Limb (tissue), 2 donors: ENCODE results near the gene ZNF554.
A peak's percentile ranks its signal among the peaks of the same experiment; 100 is the strongest.

Experiments used
- DNase-seq, 2 donors: peaks; one replicate each; pipeline ENCODE4 v3.0.0-alpha.2; 2016; ENCODE audit errors: extremely low spot score in 2 of 2

Gene ZNF554

GRCh38 chr19:2819540-2820111, at the start of gene ZNF554:
Gene ZNF554, plus strand, starts transcription at chr19:2819868. Its CDS starts 204 bp downstream, at chr19:2820072.
- peak; percentile 96 to 99 for DNase-seq

- peak in 1 of 2 donors; percentile 47 for DNase-seq
Measured at GRCh38 chr19:2770055-2771013, 49.3 kb upstream of the ZNF554 start.

GRCh38 chr19:2771786-2772674, 47.6 kb upstream of the ZNF554 start:
- DNase-seq, result peak in 1 of 2 donors; percentile 7

GRCh38 chr19:2774083-2774679, 45.5 kb upstream of the ZNF554 start:
- no peak for DNase-seq

DNA sequence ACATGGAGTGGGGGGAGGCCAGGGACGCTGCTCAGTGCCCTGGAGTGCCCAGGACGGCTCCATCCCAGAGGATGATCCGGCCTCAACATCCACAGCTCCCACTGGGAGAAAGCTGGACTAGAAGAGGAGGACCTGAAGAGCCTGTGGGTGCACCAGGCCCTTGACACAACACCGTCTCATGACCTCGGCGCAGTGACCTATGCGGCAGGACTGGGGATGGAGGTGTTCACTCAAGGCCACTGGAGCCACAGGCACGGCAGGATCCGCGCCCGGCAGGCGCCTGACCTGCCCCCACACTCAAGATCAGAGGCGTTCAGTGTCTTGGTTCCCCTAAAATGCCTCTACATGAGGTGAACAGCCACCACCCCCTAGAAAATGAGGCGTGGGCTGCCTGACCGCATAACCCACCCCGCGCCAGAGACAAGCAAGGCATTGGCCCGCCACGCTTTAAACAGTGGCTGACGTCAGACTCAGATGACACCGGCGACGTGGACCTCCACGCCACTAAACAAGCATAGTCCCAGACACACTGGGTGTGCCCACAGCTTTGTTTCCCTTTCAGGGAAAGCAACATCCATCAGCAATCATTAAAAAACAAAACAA, 44.6 kb upstream of the ZNF554 start:
- no peak for DNase-seq

DNA sequence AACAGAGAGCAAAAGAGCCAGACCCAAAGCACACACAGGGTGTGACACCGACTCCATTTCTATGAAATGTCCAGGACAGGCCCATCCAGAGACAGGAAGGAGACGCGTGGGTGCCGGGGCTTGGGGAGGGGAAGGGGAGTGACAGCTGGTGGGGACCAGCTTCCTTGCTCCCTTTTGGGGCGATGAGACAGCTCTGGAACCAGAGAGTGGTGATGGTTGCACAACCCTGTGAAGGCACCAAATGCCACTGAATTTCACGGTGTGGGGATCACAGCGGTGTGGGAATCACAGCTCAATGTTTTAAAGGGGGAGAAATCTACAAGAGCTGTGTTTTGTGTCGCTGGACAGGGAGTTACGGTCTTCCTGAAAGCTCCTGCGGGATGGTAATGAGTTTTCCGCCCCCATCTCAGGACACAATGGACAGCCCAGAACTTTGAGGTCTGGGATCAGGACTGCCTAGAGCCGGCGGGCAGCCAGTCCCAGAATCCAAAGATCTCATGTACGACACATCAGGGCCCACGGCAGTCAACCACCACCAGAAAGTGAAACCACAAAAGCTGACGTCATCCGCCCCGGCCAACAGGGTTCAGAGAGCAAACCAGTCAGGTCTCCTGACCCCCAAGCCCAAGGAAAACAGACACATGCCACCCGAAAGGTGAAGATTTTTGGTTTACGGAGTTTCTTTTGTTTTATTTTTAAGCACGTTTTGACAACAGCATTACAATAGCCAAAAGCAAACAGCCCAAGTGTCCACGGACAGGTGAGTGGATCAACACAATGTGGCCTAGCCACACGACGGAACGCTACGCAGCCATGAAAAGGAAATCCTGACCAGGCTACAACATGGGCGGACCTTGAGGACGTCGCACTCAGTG, 43.9 kb upstream of the ZNF554 start:
- DNase-seq, result no peak

DNA sequence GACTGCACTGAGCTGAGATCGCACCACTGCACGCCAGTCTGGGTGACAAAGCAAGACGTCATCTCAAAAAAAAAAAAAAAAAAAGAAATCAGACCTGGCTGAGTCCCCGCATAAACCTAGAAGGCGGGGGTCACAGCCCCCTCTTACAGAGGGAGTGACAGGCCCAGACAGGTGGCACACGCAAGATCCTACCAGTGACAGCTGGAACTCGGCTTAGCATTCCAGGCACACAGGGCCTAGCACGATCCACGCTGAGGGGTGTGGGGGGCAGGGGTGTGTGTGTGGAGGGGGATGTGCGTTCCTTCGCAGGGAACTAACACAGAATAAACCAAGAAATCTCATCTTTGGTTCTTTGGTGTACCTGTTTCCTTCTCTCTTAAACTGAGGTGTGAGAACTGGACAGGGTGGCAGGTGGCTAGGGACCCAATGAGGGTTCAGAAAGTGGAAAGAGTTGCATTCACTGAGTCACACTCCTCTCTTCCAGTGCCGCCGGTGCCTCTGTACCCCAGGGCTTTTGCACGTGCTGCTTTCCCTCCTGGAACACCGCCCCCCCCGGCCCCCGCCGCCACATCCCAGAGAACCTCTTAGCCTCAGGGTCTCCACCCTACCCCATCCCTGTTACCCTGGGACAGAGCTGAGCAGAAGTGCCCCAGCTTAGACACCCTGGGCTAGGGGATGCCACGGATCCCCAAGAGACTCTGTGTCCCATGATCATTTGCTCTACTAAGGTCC, 41.5 kb upstream of the ZNF554 start:
- peak in 1 of 2 donors; percentile 23 for DNase-seq

DNA sequence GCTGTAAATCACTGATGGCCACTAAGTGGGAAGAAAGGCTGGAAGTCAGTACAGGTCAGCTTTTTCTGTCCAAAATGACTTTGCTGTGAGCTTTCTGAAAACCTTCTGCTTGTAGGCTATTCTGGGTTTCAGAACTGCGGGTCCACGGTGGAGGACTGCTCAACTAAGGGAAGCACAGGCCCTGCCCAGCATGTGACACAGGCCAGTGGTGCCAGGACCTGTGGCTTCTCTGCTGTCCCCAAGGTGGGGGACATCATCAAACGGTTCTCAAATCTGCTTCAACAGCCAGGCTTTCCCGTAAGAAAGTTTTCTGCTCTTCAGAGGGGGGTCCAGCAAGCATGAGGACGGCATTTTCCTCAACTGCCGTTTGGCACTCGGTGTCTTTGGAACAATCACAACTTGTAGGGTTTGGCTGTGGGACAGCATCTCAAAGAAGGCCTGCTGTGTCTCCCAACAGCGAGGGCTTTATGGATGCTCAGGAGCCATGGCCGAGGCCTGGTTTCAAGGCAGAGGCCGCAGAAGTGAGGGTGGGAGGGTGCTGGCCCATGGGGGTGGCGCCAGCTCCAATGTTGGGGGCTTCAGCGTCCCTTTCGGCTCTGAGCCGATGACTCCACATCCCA, 40.4 kb upstream of the ZNF554 start:
- DNase-seq, result no peak

DNA sequence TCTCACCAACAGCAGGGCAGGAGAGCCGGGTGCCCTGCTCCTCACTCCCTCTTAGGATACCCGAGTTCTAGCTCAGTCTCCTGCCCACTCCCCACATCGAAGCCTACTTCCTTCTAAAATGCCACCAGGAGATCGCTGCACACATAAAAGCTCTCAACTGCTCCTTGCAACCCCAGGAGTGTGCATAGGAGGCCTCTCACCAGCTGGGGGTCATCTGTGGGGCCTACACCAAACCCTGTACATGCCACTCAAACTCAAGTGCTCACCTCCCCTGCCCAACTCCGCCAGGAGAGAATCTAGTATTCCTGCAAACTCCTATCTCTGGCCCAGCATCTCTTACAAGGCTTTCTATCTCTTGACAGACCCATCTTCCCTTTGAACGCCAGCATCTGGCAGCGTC, 39.4 kb upstream of the ZNF554 start:
- no peak for DNase-seq

- DNase-seq, result no peak
Measured at GRCh38 chr19:2782329-2782935, 37.2 kb upstream of the ZNF554 start.

DNA sequence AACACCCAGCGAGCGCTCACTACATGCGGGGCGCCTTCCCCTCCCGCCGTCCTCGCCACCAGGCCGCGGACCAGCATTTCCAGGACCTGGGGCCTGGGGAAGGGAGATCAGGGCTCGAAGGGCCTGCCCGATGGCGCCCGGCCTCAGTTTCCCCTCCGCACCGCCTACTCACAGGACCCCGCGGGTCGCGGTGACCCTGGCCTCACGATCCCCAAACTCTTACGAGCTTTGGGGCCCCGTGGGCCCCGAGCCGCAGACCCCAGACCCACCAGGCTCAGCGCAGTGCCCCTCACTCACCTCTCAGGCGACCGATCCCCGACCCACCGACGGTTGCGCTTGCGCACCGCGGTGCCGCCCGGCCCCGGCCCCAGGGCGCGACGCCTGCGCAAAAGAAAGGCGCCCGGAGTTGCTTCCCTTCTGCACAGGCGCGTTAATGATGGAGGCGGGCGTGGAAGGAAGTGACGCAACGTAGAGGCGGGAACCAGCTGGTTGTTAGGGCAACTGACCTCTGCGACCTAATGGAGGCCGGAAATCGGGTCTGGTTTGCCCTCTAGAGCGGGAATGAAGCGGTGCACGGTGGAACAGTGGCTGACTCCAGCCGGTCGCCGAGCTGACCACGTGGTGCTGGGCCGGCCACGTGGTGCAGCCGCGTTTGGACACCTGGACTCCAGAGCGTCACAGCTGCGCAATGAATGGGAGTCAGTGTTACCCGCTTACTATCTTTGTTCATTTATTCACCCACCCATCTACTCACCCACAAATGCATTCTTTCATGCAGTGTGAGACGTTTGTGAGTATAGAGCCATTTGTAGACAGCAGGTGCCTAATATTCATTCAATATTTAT, 36.5 kb upstream of the ZNF554 start, which contains the start of gene SGTA:
SGTA (minus strand) TSS at position 338 of the 845 bp plus-strand sequence. CDS start 14,205 bp downstream, outside the sequence.
- DNase-seq, result peak; percentile 97 to 98

DNA sequence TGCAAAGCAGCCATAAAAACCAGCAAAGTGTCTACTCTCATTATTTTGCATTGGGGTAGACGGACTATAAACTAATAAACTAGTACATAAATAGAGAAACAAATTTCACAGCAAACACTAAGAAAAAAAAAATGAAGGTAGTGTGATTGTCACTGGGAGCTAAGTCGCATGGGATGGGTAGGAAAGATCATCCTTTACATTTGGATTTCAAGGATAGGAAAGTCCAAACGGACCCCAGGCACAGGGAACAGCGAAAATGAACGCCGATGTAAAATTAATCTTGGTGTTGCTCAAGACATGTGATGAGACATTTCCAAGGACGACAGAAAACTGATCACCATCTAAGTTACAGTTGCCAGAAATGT, 35.9 kb upstream of the ZNF554 start:
- DNase-seq, result no peak

- DNase-seq, result peak; percentile 98 to 99
Measured at GRCh38 chr19:2785244-2785997, 34.2 kb upstream of the ZNF554 start, which contains the start of gene THOP1. Gene THOP1, plus strand, starts transcription at chr19:2785503. Its CDS starts 160 bp downstream, at chr19:2785663.

DNA sequence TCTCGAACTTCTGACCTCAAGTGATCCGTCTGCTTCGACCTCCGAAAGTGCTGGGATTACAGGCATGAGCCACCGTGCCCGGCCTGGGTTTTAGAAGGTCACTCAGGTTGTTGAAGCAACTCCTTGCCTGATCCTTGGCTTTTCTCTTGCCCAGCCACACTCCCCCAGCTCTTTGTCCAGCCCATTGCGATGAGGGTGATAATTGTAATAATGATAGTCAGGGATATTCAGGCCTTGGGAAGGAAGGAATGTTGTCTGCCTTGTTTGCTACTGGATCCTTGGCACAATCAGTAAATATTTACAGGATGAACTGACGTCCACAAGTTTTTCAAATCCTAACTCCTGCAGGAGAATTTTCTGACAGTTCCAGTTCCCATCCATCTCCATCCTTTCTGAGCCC, 32.6 kb upstream of the ZNF554 start:
- DNase-seq, result no peak

DNA sequence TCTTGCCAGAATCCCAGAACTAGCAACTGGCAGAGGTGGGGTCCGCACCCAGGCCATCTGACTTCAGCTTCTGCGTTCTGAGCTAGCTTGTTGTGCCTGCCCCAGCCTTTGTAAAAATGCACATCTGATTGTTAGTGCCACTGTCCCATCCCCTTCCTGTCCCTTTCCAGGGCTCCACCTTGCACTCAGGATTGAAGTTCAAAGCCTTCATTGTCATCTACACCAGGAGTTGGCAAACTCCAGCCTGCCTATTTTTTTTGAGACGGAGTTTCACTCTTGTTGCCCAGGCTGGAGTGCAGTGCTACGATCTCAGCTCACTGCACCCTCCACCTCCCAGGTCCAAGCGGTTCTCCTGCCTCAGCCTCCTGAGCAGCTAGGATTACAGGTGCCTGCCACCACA, 31.4 kb upstream of the ZNF554 start:
- DNase-seq, result no peak

DNA sequence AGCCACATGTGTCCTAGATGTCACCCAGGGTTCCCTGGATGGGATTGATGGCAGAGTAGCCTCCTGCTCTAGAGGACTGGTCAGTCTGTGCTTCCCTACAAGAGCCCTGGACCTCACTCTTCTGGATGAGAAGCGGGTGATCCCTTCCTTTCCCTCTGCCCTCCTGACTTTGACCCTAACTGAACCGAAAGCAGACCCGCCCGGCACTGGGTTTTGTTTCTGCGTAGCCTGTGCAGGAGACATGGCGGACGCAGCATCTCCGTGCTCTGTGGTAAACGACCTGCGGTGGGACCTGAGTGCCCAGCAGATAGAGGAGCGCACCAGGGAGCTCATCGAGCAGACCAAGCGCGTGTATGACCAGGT, 29.5 kb upstream of the ZNF554 start:
- no peak for DNase-seq
